Measurements from ENCODE around the gene GRAMD1B.

The GRAMD1B gene

DNA sequence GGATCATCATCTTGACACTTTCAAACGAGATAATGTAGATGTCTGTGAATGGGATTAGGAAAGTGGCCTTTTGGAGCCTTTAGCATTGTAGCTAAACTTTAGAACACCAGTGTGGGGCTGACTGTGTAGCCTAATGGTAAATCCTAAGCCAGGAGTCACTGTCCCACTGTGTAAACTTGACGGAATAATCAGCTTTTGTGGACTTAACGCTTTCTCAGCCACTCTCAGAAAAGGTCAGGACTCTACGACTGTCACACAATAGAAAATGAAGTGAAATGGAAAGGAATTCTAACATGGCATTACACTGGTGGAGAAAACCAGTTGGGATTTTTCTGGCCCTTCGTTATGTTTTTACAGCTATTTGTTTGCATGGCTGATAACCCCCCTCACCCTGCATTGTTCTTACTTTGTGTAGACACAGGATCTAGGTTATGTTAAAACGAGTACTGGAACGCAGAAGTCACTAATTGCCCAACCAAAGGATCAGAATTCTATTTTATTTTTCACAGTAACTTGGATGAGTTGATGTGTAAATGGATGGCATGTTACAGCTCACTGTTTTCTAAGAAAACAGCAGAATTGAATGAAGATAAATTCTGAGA lies 22.0 kb upstream of the GRAMD1B start:
- no peak overlapping the region for H3K4me3 ChIP-seq (ENCODE audit: low read length)
- DNase-seq (ENCODE audit: low read depth, low spot score): no peak

DNA sequence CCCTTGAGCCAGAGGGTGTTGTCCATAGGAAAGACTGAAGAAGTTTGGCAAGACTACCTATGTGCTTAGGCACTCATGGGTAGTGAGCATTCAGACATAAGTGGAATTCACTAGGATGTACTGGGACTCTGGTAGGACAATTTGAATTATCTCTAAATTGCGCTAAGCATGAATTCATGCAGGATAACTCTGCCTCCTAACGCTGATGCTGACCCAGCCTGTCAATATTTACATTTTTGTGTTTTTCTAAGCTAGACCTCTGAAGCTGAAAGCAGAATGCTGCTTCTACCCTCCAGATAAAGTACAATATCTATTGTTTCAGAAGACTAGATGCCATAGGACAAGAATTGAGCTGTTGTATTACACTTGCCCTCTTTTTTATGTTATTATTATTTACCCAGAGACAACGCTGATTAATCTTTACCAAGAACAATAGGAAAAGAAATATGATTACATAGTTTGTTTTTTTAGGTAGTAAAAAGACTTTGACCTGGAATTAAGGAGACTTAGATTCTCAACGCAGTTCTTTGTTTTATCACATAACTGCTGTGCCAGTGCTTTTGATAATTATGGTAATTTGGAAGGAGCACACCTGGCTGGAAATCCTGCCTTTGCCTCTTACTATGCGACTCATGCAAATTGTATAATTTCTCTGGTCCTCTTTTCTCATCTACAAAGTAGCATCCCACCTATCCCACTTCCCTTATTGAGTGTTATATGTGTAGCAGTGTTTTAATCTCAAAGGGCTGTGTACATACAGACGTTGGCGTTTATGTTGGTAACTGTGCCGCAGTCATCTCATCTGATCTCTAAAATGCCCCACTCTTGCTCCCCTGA lies 21.2 kb upstream of the GRAMD1B start:
- H3K4me3 ChIP-seq (ENCODE audit: low read length): no peak overlapping the region
- DNase-seq (ENCODE audit: low read depth, low spot score): no peak

- H3K4me3 ChIP-seq (ENCODE audit: low read length): no peak overlapping the region
- DNase-seq (ENCODE audit: low read depth, low spot score): no peak
These were observed 20.4 kb upstream of the GRAMD1B start for GRCh38 chr11:123409456-123410217.

DNA sequence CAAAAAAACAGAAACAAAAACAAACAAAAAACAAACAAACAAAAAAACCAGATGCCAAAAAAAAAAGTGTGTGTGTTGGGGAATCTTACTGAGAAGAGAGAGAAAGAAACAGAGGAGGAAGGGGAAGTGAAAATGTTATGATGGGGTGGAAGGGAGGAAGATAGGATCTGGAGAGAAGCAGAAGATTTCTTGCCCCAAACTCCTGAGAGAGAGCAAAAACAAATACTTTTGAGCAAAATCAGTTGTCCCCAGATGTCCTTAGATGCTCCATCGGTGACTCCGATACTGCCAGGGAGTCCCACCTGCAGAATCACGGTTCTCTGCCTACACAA lies 19.9 kb upstream of the GRAMD1B start:
- no peak overlapping the region for H3K4me3 ChIP-seq (ENCODE audit: low read length)
- no peak for DNase-seq (ENCODE audit: low read depth, low spot score)

GRCh38 chr11:123413636-123414035 lies 16.4 kb upstream of the GRAMD1B start:
- no peak for DNase-seq (ENCODE audit: low read depth, low spot score)

GRCh38 chr11:123416566-123416965 lies 13.5 kb upstream of the GRAMD1B start:
- no peak overlapping the region for H3K4me3 ChIP-seq (ENCODE audit: low read length)
- DNase-seq (ENCODE audit: low read depth, low spot score): no peak

More at GRCh38 chr11:123413636-123414035, 16.4 kb upstream of the GRAMD1B start:
- H3K4me3 ChIP-seq (ENCODE audit: low read length): no peak overlapping the region

DNA sequence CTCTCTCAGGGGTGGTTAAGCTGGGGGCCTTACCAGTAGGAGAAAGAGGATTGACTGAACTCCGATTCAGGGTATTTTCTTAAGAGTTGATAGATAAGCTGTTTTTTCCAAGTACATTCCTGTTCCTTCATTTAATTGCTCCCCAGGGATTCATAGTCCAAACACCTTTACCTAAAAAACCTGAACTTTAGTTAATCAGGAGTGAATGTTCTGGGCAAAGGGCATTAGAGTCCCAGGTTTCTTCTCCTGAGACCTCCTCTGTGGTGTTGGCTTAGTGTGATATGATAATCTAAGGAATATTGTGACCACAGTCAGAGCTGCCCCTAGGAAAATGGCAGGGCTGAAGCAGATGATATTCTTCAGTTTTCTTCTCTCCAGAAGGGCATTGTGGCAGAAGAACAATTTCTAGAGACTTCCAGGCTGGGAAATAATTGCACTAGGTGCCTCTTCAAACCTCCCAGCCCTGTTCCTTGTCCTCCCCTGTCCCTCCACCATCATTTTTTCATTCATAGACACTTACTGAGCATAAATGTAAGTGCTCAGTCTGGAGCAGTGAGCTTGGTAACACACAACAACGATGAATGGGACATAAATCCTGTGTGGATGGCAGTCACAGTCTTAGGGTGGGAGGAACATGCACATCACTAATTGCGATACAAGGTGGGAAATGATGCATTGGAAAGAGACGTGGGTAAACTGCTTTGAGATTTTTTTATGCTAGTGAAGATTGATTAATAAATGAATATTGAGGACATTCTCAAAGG lies 11.5 kb upstream of the GRAMD1B start:
- no peak overlapping the region for H3K4me3 ChIP-seq (ENCODE audit: low read length)
- DNase-seq (ENCODE audit: low read depth, low spot score): no peak

- no peak overlapping the region for H3K4me3 ChIP-seq (ENCODE audit: low read length)
- DNase-seq (ENCODE audit: low read depth, low spot score): no peak
These were observed 10.2 kb upstream of the GRAMD1B start for GRCh38 chr11:123419731-123420452.

DNA sequence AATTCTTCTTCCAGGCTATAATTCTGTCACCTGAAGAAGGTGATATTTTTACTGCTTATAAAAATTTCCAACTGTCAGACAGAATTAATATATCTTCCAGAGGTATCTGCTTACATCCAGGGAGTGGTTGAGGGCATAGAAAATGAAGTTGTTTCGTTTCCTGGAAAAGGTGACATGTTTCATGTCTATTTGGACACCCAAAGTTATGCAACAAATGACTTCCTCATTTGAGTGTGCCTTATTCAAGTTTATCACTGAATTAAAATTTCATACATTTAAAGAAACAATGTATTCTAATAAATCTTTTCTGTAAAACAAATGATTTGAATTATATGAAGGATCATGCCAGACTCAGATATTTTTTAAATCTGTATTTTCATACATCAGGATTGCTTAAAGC lies 8.5 kb upstream of the GRAMD1B start:
- no peak for DNase-seq (ENCODE audit: low read depth, low spot score)

GRCh38 chr11:123425367-123425766 lies 4.7 kb upstream of the GRAMD1B start:
- H3K4me3 ChIP-seq (ENCODE audit: low read length): no peak overlapping the region
- DNase-seq (ENCODE audit: low read depth, low spot score): no peak

More for the DNA sequence above, 8.5 kb upstream of the GRAMD1B start:
- H3K4me3 ChIP-seq (ENCODE audit: low read length): no peak overlapping the region

DNA sequence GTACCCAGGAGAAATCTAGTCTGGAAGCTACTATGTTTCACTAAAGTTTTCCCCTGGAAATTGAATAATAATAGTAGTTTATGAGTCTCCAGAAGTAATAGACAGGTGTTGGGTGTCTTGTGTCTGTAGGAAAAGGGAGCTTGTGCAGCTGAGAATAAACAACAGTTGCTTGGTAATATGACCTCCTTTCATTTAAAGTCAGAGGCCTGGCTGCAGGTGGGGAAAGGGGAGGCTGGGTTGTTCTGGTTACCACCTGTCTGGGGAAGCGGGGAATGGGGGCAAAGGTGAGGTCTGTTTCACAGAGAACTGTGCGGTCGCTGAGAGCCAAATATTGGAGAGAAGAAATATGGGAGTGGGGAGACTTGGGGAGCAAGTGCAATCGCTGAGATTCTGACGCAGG lies 3.3 kb upstream of the GRAMD1B start:
- no peak overlapping the region for H3K4me3 ChIP-seq (ENCODE audit: low read length)
- no peak for DNase-seq (ENCODE audit: low read depth, low spot score)

GRCh38 chr11:123427405-123427804 lies 2.7 kb upstream of the GRAMD1B start:
- H3K4me3 ChIP-seq (ENCODE audit: low read length): no peak overlapping the region
- DNase-seq (ENCODE audit: low read depth, low spot score): no peak

GRCh38 chr11:123428116-123428715 lies 1.9 kb upstream of the GRAMD1B start:
- DNase-seq (ENCODE audit: low read depth, low spot score): no peak
- no peak overlapping the region for H3K4me3 ChIP-seq (ENCODE audit: low read length)

- no peak overlapping the region for H3K4me3 ChIP-seq (ENCODE audit: low read length)
- DNase-seq (ENCODE audit: low read depth, low spot score): no peak
These were observed 733 bp upstream of the GRAMD1B start for GRCh38 chr11:123429336-123429735.

GRCh38 chr11:123430721-123431497 lies 840 bp downstream of the GRAMD1B start:
- DNase-seq (ENCODE audit: low read depth, low spot score): no peak
- peak overlapping the region; percentile 56 for H3K4me3 ChIP-seq (ENCODE audit: low read length)

DNA sequence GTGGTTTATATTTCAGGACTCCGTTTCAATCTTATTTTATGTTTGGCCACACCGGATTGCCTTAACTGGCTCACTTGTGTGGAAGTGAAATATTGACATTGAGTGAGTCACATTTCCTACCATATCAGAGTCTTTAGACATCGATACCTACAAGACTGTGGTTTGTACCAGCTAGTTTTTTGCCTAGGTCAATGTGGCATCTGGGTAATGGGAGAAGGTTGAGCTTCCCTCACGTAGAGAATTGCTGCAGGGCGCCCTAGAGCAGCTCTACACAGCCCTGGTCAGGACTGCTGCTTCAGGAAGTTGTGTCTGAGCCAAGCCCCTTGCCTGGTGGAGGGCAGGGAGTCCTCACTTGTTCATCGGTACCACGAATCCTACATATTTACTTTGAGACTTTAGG lies 1.6 kb downstream of the GRAMD1B start:
- DNase-seq (ENCODE audit: low read depth, low spot score): no peak
- H3K4me3 ChIP-seq (ENCODE audit: low read length): no peak overlapping the region

DNA sequence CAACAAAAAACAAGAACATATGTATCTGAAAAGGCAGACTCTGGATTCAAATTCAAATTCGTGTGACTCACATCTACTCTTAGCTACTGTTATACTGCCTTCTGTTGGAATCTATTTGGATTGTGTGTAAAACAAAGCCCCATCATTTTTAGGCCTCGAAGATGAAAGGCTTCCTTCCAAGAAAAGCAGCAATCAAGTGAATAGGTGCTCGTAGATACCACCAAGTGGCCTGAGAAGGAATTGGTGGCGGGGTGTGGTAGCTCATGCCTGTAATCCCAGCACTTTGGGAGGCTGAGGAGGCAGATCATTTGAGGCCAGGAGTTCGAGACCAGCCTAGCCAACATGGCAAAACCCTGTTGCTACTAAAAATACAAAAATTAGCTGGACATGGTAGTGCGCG lies 4.2 kb downstream of the GRAMD1B start:
- peak; percentile 55 for DNase-seq (ENCODE audit: low read depth, low spot score)
- H3K4me3 ChIP-seq (ENCODE audit: low read length): no peak overlapping the region

DNA sequence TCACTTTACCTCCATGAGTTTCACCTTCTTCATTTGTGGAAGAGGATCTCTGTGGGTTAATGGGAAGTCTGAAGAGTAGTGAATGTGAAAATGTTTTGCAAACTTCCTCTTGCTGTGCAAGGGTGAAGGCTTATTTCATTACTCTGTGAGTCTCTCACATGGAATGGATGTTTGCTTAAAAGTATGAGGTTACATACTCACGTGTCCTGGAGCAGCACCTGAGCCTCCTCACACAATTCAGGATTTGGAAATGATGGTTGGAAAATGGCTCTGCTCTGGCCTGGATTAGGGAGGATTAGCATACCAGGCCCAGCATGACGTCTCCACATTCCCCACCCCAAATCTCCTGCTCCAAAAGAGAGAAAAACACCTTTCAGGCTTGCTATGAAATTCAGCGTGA lies 4.8 kb downstream of the GRAMD1B start:
- DNase-seq (ENCODE audit: low read depth, low spot score): no peak
- H3K4me3 ChIP-seq (ENCODE audit: low read length): no peak overlapping the region

All from Jurkat, Clone E6-1 (cell line).